ENCODE measurements around the gene FRAS1.

DNA sequence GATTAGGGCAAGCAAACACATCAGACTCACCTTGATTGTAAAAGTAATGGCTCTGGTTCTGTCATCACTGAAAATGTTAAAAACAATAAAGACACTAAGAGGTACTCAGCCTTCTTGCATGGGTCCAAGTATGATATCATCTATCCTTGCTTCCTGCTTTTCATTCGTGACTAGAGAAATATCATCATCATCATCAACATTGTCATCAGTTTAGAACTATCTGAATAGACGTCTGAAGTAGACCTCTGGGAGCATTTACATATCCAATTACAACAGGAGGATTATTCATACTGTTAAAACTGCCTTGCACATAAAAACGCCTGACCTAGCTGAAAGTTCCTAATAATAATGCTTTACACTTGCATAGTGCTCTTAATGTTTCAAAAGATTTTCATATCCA lies 9.8 kb upstream of the FRAS1 start:
- TF ChIP-seq POLR2A (IDR thresholded peaks at IDR 0.05; ENCODE audit: control extremely low read depth in 1 of 2, low read depth in 2 of 2, low read length in 2 of 2) (no peak), POLR2AphosphoS5 (IDR thresholded peaks at IDR 0.05; ENCODE audit: low read depth, low read length) (no peak), EGR1 (IDR thresholded peaks at IDR 0.05; ENCODE audit: borderline replicate concordance, low read depth, low read length) (no peak), EZH2 (IDR thresholded peaks at IDR 0.05; ENCODE audit: low read depth, low read length, severe bottlenecking) (no peak), USF2 (IDR thresholded peaks at IDR 0.05; ENCODE audit: low read length) (no peak)
- TF ChIP-seq, protein P1, sequence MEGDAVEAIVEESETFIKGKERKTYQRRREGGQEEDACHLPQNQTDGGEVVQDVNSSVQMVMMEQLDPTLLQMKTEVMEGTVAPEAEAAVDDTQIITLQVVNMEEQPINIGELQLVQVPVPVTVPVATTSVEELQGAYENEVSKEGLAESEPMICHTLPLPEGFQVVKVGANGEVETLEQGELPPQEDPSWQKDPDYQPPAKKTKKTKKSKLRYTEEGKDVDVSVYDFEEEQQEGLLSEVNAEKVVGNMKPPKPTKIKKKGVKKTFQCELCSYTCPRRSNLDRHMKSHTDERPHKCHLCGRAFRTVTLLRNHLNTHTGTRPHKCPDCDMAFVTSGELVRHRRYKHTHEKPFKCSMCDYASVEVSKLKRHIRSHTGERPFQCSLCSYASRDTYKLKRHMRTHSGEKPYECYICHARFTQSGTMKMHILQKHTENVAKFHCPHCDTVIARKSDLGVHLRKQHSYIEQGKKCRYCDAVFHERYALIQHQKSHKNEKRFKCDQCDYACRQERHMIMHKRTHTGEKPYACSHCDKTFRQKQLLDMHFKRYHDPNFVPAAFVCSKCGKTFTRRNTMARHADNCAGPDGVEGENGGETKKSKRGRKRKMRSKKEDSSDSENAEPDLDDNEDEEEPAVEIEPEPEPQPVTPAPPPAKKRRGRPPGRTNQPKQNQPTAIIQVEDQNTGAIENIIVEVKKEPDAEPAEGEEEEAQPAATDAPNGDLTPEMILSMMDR (IDR thresholded peaks at IDR 0.05; ENCODE audit: control extremely low read depth in 1 of 3, insufficient read depth in 1 of 3, low read depth in 1 of 3, low read length in 3 of 3), result no peak

All from H1 (cell line).